Epidermal melanocyte (primary cell): Measurements from ENCODE around the gene MGAT5.

ENCODE experiments used
- DNase-seq: peaks from one replicate; pipeline ENCODE4 v3.0.0; 2011; ENCODE audit warnings: low spot score; ENCODE audit not compliant: insufficient read length

Gene MGAT5

DNA sequence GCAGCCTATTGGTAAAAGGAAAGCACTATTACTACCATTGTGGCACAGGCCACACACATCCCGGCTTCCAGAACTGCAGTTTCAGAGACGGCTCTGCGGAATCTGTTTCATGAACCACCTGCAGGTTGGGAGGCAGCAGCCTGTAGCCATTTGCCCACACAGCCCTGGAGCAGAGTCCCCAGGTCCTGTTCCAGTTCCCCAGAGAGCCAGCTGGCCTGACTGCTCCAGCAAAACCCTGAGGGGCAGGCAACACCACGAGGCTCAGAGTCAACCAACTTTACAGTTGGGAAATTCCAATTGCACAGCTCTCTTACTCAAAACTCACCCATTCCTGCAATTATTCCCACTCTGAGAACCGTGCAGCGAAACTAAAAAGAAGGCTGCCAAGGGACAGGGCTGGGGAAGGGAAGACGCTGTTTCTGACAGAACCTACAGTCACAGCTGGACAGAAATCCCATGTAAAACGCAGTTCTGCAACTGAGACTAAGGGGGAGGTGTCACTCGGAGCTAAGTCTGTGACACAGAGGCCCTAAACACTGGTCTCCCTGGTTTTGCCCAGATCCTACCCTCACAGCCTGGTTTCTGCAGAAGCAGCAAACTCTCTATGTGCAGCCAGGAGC is 245.5 kb downstream of the MGAT5 start:
- no peak for DNase-seq

DNA sequence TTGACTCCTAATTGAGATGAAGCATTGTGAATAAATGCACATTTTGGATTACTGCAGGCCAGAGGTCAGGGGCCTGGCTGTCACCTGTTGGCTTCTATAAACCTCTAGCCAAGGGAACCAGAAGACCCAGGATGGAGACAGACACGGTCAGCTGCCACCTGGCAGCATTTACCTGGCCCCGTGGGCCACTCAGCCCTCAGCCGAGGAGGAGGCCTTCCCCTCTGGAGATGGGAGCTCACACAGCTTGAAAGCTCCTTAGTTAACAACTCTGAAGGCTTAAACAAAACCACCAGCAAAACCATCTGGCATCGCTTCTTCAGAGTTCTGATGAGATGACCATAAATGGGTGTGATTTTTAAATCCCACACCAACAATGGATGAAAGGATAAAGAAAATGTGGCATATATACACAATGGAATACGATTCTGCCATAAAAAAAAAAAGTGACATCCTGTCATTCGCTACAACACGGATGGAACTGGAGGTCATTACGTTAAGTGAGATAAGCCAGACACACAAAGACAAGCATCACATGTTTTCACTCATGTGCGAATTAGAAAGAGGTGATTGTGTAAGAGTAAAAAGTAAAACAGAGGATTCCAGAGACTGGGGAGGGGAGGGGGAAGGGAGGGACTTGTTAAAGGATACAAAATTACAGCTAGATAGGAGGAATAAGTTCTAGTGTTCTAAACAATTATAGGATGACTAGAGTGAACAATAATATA is 246.5 kb downstream of the MGAT5 start:
- no peak for DNase-seq

DNA sequence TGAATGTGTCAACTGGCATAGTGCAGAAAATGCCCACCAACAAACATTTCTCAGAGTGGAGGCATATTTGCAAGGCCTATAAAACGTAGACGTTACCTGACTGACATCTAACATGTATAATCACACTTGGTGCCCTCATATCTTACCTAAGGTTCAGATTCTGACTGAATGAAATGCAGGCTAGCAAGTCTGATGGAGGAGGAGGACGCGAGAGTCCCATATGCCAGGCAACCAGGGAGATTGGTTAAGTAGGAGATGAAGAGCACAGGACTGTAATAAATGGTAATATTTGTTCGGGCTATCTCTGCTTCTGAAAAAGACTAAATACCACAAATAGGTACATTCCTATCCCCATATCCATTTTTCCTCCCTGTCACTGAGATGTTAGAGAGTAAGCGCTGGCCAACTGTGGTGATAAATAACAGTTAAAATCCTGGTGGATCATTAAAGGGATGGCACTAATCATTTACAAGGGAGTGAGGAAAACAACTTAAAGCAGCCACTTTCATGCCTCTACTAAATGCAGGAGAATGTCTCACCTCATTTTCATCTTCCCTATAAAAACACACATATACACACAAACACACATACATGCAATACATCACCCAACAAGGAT is 247.7 kb downstream of the MGAT5 start:
- no peak for DNase-seq

DNA sequence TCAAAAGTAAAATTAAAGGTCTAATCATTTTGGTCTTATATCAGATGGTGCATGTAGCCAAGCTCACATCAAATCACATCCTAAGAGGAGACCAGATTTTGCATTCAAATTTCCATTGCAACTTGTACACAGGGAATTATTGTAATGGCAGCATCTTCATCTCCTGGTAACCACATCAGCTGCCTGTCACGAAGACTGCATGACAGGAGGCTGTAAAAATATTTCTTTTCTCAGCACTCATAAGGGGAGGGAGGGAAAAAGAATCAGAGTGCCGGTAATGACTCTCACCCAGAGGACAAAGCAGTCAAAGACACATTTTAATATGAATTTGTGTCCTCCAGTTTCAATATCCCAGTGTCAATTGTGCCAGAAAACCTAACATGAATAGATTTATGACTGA is 248.2 kb downstream of the MGAT5 start:
- DNase-seq, result no peak
